ENCODE measurements around the gene VILL. TPM values are rescaled to one million over a fixed set of nuclear protein-coding genes. Genes with fewer than 3 reads are reported as not detected.
"Not testable (repeated sequence)": the region's sequence is repeated elsewhere in the genome, so short reads cannot be mapped to it uniquely, and the experiment has no call there.

VILL gene
- total RNA-seq, 1 experiment from 2014 or later, result 1.0 TPM

DNA sequence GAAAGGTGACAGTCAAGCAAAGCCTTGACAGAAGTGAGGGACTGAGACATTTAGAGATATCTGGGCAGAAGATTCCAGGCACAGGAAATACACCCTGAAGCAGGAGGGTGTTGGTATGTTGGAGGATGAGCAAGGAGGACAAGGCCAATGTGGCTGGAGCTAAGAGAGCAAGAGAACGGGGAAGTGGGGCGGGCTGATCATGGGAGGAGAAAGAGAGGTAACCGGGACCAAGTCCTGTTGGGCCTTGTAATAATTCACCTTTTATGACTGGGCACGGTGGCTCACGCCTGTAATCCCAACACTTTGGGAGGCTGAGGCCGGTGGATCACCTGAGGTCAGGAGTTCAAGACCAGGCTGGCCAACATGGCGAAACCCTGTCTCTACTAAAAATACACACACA lies 43.0 kb downstream of the VILL start:
- DNase-seq (ENCODE audit: low read depth), result not testable (repeated sequence)

GRCh38 chr3:38034335-38034734 lies 43.7 kb downstream of the VILL start:
- DNase-seq (ENCODE audit: low read depth), result not testable (repeated sequence)

GRCh38 chr3:38036286-38036685 lies 45.7 kb downstream of the VILL start:
- DNase-seq (ENCODE audit: low read depth), result no peak

DNA sequence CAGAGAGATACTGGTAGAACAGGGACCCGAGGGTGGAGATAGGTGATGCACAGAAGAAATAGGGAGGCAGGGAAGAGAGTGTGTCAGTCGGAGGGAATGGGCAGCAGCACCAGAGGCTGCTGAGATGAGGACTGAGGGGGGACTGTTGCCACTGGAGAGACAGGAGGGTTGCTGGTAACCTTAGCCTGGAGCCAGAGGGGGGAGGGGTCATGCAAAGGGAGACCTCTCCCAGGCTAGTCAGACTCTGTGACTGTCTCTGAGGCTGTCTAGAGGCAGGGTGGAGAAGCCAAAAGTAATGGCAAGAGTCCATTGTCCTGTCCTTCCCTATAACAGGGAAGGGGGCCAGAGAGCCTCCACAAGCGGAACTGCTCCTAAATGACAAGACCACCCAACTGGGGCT lies 46.3 kb downstream of the VILL start:
- no peak for DNase-seq (ENCODE audit: low read depth)

- peak; percentile 18 for DNase-seq (ENCODE audit: low read depth)
Observed at GRCh38 chr3:38038447-38038911, 47.9 kb downstream of the VILL start.

GRCh38 chr3:38039101-38039898 lies 48.7 kb downstream of the VILL start, which contains the start of gene DLEC1:
DLEC1 (plus strand) TSS chr3:38039208; CDS start chr3:38039226, 18 bp downstream.
- DNase-seq (ENCODE audit: low read depth), result no peak

DNA sequence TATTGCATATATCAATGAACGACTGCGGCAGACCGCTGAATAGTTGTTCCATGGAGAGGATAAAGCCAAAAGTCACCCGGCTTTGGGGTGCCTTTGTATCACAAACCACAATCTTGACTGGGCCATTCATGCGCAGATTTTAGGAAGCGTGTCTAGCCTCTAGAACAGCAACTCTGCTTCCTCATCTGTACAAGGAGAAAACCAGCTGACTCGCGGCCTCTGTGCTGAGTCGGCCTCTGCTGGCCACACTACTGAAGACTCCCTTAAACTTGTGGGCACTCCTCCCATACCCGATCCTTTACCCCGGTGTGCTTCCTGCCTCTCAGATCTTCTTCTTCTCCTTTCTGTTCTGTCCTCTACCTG lies 49.3 kb downstream of the VILL start:
- DNase-seq (ENCODE audit: low read depth), result no peak

DNA sequence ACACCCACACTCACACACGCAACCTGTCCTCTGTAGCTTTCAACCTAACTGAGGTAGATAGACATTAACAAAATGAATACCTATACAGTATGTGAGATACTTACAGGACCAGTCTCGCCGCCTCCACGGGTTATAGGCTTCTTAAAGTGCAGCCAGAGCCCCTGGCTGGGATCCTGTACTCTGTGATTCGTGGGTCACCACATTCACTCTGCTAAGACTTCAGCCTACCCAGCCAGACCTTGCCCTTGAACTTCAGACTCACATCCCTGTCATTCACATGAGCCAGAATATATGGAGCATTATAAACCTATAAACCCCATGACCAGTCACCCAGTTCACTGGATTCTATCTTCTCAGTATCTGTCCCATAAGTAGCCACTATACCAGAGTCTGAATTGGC lies 49.8 kb downstream of the VILL start:
- no peak for DNase-seq (ENCODE audit: low read depth)

DNA sequence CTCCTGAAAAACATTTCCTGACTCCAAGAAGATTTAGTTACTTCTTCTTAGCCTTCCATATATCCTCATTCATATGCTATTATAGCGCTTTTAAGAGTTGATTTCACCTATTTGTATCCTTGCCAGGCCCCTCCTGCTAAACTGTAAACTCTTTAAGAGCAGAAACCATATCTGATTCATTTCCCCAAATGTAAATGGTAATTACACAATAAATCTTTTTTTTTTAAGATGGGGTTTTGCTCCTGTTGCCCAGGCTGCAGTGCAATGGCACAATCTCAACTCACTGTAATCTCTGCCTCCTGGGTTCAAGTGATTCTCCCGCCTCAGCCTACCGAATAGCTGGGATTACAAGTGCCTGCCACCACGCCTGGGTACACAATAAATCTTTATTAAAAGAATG lies 52.9 kb downstream of the VILL start:
- DNase-seq (ENCODE audit: low read depth), result no peak

GRCh38 chr3:38046027-38046426 lies 55.4 kb downstream of the VILL start:
- no peak for DNase-seq (ENCODE audit: low read depth)

GRCh38 chr3:38046821-38047220 lies 56.2 kb downstream of the VILL start:
- DNase-seq (ENCODE audit: low read depth), result no peak

- DNase-seq (ENCODE audit: low read depth), result no peak
Observed at GRCh38 chr3:38047896-38048295, 57.3 kb downstream of the VILL start.

DNA sequence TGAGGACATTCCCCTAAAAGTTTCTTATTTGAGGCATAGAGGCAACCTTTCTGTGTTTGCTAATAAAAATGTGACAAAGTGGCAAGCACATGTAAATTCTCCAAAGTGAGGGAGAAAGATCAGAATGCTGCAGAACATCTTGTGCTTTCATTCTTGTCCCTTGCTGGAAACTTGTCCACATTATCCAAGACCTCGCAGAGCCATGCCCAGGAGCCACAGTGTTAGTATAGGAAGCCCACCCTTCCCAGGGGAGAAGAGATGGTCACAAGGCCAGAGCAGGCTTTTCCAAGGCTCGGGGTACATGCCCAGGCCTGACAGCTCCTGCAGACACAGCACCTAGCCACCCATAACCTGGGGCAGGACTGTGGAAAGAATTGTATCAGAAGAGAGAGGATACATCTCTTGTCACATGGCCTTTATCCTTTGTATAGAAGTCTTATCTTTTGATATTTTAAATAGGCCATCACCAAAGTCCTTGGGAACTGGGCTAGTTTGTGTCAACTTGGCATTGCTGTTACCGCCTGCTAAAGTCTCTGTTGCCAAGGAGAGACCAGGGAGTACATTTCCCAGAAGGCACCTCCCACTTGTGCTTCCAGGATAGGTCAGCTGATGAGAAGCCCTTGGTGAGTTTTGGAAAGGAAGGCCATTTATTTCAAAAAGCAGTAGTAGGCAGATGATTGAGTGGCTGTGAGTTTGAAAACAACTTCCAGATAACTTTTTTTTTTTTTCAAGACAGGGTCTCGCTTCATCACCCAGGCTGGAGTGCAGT lies 59.0 kb downstream of the VILL start:
- DNase-seq (ENCODE audit: low read depth), result no peak

DNA sequence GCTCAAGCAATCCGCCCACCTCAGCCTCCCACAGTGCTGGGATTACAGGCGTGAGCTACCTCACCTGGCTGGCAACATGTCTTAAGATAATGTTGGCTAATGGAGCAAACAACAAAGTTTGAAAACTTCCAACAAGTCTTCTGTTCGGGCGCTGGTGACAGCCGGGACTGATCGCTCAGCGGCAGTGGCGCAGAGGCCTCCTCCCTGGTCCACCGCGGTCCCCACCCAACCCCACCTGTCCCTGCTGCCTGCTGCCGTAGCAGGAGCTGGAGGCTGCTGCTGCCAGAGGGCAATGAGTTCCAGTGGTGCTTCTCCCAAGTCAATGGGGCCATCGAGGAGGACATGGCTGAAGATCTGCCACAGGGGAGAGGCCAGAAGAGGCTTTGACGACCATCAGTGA lies 60.5 kb downstream of the VILL start:
- DNase-seq (ENCODE audit: low read depth), result no peak

DNA sequence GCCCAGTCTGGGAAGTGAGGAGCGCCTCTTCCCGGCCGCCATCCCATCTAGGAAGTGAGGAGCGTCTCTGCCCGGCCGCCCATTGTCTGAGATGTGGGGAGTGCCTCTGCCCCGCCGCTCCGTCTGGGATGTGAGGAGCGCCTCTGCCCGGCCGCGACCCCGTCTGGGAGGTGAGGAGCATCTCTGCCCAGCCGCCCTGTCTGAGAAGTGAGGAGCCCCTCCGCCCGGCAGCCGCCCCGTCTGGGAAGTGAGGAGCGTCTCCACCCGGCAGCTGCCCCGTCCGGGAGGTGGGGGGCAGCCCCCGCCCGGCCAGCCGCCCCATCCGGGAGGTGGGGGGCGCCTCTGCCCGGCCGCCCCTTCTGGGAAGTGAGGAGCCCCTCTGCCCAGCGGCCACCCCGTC lies 62.7 kb downstream of the VILL start:
- DNase-seq (ENCODE audit: low read depth), result not testable (repeated sequence)

DNA sequence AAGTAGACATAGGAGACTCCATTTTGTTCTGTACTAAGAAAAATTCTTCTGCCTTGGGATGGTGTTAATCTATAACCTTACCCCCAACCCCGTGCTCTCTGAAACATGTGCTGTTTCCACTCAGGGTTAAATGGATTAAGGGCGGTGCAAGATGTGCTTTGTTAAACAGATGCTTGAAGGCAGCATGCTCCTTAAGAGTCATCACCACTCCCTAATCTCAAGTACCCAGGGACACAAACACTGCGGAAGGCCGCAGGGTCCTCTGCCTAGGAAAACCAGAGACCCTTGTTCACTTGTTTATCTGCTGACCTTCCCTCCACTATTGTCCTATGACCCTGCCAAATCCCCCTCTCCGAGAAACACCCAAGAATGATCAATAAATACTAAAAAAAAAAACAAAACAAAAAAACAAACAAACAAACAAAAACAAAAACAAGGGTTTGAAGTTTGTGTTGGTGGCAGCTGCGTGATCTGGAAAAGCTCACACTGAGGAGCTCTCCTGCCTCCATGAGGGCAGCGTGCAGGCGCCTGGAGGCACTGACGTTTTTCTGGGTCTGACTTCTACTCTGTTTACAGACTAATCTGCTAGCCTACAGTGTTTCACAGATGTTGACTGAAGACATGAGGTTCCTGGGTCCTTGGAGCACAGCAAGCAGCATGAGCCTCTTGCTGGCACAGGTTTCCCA lies 63.4 kb downstream of the VILL start:
- DNase-seq (ENCODE audit: low read depth), result not testable (repeated sequence)

GRCh38 chr3:38054499-38055001 lies 64.0 kb downstream of the VILL start:
- DNase-seq (ENCODE audit: low read depth), result no peak
